D721Med (cell line): ENCODE results near the gene FOXP2.

Experiments
- DNase-seq: peaks from one replicate; pipeline ENCODE4 v3.0.0; 2011; ENCODE audit warnings: low spot score; ENCODE audit not compliant: insufficient read length
- FAIRE-seq: peaks from 2 replicates; lab custom pipeline; 2011; peaks lifted over from hg19 to GRCh38; lab: Jason Lieb, UNC
- TF ChIP-seq, protein P1 (sequence below): IDR thresholded peaks from 2 replicates; pipeline ENCODE4 v1.5.1; 2012; ENCODE audit warnings: mild to moderate bottlenecking, control low read depth; ENCODE audit not compliant: insufficient read depth; ENCODE audit errors: missing control alignments

FOXP2 gene

DNA sequence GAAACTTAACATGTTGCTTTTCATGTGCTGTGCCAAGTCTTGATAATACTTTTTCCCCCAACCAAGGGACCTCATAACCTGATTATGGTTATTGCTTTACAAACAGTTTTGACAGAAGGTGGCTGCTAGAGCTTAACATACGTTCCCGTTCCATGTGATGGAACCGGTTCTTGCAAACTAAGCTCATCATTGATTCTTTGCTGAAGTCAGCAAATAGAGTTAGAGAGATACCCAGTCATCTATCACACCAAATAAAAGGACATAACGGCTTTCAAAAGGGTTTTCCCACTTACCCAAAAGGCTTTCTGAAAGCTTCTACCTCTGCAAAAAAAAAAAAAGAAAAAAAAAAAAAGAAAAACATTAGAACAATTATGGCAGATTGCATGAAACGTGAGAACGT lies 277.0 kb downstream of the FOXP2 start:
- TF ChIP-seq, protein P1, sequence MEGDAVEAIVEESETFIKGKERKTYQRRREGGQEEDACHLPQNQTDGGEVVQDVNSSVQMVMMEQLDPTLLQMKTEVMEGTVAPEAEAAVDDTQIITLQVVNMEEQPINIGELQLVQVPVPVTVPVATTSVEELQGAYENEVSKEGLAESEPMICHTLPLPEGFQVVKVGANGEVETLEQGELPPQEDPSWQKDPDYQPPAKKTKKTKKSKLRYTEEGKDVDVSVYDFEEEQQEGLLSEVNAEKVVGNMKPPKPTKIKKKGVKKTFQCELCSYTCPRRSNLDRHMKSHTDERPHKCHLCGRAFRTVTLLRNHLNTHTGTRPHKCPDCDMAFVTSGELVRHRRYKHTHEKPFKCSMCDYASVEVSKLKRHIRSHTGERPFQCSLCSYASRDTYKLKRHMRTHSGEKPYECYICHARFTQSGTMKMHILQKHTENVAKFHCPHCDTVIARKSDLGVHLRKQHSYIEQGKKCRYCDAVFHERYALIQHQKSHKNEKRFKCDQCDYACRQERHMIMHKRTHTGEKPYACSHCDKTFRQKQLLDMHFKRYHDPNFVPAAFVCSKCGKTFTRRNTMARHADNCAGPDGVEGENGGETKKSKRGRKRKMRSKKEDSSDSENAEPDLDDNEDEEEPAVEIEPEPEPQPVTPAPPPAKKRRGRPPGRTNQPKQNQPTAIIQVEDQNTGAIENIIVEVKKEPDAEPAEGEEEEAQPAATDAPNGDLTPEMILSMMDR = no peak
- DNase-seq (no peak), FAIRE-seq (no peak)

DNA sequence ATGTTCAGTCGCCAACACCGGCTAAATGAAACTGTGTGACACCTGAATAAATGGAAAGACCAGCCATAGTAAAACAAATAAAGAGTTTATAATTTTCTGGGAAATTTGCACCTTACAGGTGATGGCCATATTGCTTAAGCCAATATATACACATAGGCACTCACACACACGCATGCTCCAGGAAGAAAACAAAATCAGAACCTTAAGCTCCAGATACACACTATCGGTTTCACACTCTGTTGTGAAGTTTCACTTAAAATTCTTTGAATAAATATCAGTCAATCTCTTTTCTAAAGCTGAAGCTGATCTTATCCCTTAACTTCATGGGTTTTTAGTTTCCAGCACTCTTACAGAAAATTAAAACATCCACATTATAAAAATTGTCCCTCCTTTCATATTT lies 280.6 kb downstream of the FOXP2 start:
- FAIRE-seq (no peak), DNase-seq (no peak)
- TF ChIP-seq, protein P1 = no peak

DNA sequence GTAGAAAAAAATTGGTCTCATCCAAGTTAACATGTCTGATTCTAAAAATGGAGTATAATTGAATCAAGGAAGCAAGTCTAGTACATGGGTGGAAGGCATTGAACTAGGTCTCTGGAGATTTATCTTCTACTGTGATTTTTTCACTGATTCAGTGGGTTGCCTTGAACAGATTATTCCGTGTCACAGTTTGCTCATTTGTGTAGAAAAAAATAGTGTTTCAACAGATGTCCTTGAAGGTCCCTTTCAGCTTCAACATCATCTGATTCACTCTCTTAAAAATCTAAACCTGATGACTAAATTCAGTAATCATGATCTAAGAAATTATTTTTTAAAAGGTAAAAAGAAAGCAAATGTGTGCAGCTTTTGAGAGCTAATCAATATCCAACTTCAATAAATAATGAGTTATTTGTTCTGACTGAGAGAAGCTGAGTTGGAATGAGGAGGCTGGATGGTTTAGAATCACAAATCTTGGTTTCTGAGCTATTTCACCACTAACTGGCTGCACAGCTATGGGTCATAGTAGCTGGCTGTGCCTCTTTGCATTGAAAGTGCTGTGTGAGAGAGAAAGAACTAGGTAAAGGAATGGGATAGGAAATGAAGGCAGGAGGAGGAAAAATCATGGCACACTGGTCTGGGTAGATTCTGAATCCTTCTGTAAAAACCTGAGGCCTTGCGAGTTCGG lies 285.8 kb downstream of the FOXP2 start:
- TF ChIP-seq, protein P1 = no peak
- FAIRE-seq = no peak
- no peak for DNase-seq

DNA sequence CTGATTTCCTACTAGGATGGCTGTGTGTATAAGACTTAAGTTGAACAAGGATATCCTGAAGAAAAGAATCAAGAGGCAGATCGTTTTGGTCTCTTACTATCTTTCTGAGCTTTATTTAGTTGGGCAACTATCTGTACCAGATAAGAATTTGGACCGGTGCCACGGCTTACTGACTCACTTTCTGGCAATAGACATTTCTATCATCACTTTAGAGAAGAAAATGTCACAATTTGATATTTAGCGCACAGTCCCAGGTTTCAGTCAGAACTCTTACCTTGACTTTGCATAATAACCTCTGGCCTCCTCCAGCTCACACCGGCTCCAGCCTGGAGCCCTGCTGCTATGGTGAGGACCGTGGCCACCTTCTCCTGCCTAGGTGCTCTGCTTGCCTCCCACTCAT lies 289.1 kb downstream of the FOXP2 start:
- no peak for FAIRE-seq
- TF ChIP-seq, protein P1 = no peak

DNA sequence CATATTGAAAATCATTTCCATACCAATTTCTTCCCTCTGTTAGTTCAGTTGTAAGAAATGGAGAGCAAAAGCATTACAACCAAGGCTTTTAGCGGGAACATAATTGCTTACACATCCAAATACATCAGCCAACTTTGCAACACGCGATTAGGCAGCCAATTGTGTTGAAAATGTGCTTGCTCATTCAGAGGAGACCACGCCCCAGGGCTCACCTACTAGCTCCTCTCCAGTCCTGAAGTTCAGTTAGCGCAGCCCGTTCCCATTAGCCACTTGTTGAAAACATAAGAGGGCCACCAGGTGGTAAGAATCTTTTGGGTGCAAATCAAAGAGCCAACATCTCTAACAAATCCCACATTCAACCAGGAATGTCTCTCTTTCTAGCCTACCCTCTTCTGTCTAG lies 294.0 kb downstream of the FOXP2 start:
- TF ChIP-seq, protein P1 = no peak
- no peak for FAIRE-seq
- no peak for DNase-seq

More for the DNA sequence above, 289.1 kb downstream of the FOXP2 start:
- DNase-seq = no peak

DNA sequence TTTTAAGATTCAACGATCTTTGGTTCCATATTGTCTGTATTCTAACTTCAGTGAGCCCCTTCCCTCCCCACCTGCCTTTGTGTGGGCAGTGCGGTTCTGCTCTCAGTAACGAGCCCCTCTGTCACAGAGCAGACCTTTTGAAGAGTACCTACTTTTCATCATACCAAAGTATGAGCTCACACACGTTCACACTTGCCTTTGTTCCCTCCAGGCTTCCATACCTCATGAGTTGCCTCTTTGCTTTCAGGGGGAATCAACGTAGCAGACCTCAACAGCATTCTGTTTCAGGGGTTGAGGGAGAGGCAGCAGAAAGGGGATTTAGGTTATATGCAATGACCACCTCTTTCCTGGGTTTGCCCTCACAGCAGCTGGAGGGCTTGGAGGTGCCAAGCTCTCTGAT lies 295.9 kb downstream of the FOXP2 start:
- TF ChIP-seq, protein P1 = no peak
- no peak for DNase-seq
- FAIRE-seq = no peak

DNA sequence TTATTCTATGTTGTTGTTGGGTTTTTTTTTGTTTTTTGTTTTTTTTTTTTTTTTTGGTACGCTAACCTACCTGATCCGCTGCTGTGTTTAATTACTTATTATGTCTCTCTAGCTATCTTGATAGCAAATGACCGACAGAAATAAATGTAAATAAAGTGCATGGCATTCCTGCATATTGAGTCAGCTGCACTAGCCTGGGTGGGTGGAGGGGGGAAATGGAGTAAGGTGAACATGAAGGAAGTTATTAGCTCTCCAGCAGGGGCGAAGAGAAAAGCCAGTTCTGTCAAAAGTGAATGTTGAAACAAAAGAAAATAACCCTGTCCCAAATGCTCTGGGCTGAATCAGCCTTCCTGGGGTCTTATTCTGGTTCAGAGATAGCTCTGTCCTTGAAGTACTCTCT lies 296.6 kb downstream of the FOXP2 start:
- FAIRE-seq (no peak), DNase-seq (no peak)
- TF ChIP-seq, protein P1 = no peak
